Smooth muscle cell (in vitro differentiated cells): ENCODE measurements around the gene MRPL19. TPM values are rescaled to one million over a fixed set of nuclear protein-coding genes. Genes with fewer than 3 reads are reported as not detected.

Experiments
- DNase-seq: peaks from one replicate; lab custom pipeline; 2025; ENCODE audit not compliant: unreplicated experiment; lab: John Stamatoyannopoulos, UW
- H2AFZ ChIP-seq: fragments of 200-600 bp; sonication (generic); 2 replicates; pipeline ENCODE4 v1.6.0; 2016; ENCODE audit warnings: antibody characterized with exemption, low read depth, mild to moderate bottlenecking
- H3F3A ChIP-seq: fragments of 200-600 bp; sonication (generic); 2 replicates; pipeline ENCODE4 v1.6.0; 2017; ENCODE audit warnings: antibody characterized with exemption, low read depth
- H3K27ac ChIP-seq: fragments of 200-600 bp; sonication (generic); 2 replicates; pipeline ENCODE4 v1.5.1; 2016; ENCODE audit warnings: low read depth, mild to moderate bottlenecking
- H3K27me3 ChIP-seq: fragments of 200-600 bp; sonication (generic); 2 replicates; pipeline ENCODE4 v1.6.1; 2016; ENCODE audit warnings: low read depth, mild to moderate bottlenecking
- H3K36me3 ChIP-seq: fragments of 200-600 bp; sonication (generic); 2 replicates; pipeline ENCODE4 v1.5.1; 2016; ENCODE audit warnings: low read depth
- H3K4me1 ChIP-seq: fragments of 200-600 bp; sonication (generic); 2 replicates; pipeline ENCODE4 v1.5.1; 2016; ENCODE audit warnings: low read depth
- H3K4me2 ChIP-seq: fragments of 200-600 bp; sonication (generic); 2 replicates; pipeline ENCODE4 v1.6.0; 2016; ENCODE audit warnings: mild to moderate bottlenecking
- H3K4me3 ChIP-seq: fragments of 200-600 bp; sonication (generic); 2 replicates; pipeline ENCODE4 v1.5.1; 2016; ENCODE audit warnings: mild to moderate bottlenecking
- H3K79me2 ChIP-seq: fragments of 200-600 bp; sonication (generic); 2 replicates; pipeline ENCODE4 v1.6.0; 2016; ENCODE audit warnings: low read depth, mild to moderate bottlenecking
- H3K9ac ChIP-seq: fragments of 200-600 bp; sonication (generic); 2 replicates; pipeline ENCODE4 v1.6.0; 2016; ENCODE audit warnings: low read depth
- H3K9me3 ChIP-seq: fragments of 200-600 bp; sonication (generic); replicated peaks from 2 replicates; pipeline ENCODE4 v1.5.1; 2016; ENCODE audit warnings: low read depth
- H4K20me1 ChIP-seq: fragments of 200-600 bp; sonication (generic); 2 replicates; pipeline ENCODE4 v1.6.0; 2016; ENCODE audit warnings: low read depth
- WGBS: methylation state at CpG from one replicate; pipeline ENCODE4 v1.1.7; 2016; ENCODE audit warnings: low lambda C conversion rate; 5-methylcytosine and 5-hydroxymethylcytosine counted together
- polyA plus RNA-seq: library from polyadenylated mRNA; unstranded; fragments of >200 nt; fragmentation: Nextera tagmentation; extraction: Ambion mirVana; gene quantifications from 2 replicates; pipeline ENCODE4 v1.2.1, GENCODE V29; 2016
- total RNA-seq: library from RNA; depleted of rRNA; stranded (reverse); fragments of >200 nt; gene quantifications from 2 replicates; pipeline ENCODE4 v1.2.3, GENCODE V29; 2014
- TF ChIP-seq, protein P1 (sequence below): fragments of 200-600 bp; sonication (generic); IDR thresholded peaks from 2 replicates; pipeline ENCODE4 v1.5.1; 2017; ENCODE audit warnings: borderline replicate concordance, mild to moderate bottlenecking, antibody characterized with exemption; ENCODE audit not compliant: insufficient read depth, poor library complexity, severe bottlenecking

MRPL19 gene
- total and polyA plus RNA-seq, 2 experiments from 2014 or later, result 41.6 to 58.3 TPM

DNA sequence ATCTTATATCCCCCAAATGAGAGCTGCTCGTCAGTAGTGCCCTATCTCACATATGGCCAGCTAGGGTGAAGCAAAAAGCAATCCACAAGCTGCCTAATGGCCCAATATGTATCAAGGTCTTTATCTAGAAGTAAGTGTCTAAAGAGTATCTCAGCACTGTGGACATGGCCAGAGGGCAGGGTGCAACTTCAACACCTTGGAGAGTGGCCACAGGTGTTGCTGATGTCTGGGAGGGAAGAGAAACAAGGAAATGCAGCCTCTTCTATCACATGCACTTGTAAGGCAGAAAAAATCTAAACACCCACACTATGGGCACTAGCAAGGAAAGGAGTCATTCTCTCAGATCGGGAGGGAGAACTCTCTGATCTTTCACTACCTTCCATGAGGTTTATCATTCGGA is 23.7 kb upstream of the MRPL19 start:
- Histone ChIP-seq H3K4me2 (no peak overlapping the region), H3K4me3 (no peak overlapping the region), H3K9ac (no peak overlapping the region), H3K27ac (no peak overlapping the region), H4K20me1 (no peaks in the 10 kb centered on the region), H3K4me1 (no peaks in the 10 kb centered on the region), H3K27me3 (no peaks in the 10 kb centered on the region), H2AFZ (no peak overlapping the region), H3K36me3 (no peaks in the 10 kb centered on the region), H3K9me3 (no peaks in the 10 kb centered on the region), H3K79me2 (no peaks in the 10 kb centered on the region), H3F3A (no peaks in the 10 kb centered on the region)
- TF ChIP-seq, protein P1, sequence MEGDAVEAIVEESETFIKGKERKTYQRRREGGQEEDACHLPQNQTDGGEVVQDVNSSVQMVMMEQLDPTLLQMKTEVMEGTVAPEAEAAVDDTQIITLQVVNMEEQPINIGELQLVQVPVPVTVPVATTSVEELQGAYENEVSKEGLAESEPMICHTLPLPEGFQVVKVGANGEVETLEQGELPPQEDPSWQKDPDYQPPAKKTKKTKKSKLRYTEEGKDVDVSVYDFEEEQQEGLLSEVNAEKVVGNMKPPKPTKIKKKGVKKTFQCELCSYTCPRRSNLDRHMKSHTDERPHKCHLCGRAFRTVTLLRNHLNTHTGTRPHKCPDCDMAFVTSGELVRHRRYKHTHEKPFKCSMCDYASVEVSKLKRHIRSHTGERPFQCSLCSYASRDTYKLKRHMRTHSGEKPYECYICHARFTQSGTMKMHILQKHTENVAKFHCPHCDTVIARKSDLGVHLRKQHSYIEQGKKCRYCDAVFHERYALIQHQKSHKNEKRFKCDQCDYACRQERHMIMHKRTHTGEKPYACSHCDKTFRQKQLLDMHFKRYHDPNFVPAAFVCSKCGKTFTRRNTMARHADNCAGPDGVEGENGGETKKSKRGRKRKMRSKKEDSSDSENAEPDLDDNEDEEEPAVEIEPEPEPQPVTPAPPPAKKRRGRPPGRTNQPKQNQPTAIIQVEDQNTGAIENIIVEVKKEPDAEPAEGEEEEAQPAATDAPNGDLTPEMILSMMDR, result no peak
- no peak for DNase-seq
- WGBS, result 75% methylated on average over 3 of the region's 3 CpGs

DNA sequence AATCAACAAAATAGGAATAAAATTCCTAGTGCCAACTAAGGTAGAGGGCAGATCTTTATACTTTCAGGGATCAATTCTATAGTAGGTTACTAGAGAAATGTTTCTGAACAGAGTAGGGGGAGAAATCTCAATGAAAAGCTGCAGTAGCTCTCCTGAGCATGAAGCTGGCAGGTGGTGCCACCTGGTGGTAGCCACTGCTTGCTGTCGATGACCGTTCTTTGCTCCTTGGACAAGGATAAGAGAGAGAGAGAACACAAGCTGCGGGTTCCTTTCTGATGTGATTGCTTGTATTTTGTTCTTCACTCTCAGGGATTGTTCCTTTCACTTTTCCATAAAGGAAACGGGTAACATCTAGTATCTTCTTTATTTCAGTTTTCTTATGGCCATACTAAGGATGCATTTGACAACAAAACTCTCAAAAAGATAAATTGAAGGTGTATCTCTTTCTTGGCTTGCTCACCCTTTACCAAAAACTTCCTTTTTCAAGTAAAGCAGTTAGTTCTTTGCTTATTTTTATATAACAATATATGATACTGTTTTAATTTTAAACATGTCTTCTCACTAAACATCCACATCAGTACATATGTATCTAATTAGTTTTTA is 18.6 kb upstream of the MRPL19 start:
- no peak overlapping the region for H3K4me2 ChIP-seq

DNA sequence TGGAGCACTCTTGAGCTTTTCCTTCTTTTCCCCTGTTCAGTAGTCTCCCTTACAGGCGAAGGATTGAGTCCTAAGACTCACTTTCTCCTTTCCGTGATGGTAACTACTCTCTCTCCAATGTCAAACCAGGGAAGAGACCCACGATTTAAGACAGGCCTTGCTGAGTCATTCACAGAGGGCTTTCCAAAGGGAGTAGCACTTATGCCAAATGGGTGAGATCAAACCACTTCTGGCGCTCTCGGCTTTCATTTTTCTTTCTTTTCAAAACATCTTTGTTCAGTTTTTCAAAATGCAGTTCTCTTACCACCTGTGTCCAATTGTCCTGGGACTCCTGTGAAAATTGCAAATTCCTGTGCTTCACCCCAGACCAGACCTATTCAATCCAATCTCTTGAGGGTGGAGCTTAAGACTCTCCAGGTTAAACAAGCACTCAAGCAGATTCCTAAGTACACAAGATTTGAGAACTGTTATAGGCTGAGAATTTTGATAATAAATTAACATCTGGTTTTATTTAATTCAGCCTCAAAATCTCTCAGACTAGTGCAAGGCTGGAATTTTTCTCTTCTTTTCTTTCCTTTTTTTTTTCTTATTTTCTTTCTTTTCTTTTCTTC is 14.4 kb upstream of the MRPL19 start:
- Histone ChIP-seq H3K4me2 (no peak overlapping the region), H3K27ac (no peak overlapping the region), H3K4me3 (no peak overlapping the region), H3K27me3 (no peaks in the 10 kb centered on the region), H3K9me3 (no peaks in the 10 kb centered on the region), H3K4me1 (peaks cover 5% of the 10 kb centered on the region), H4K20me1 (no peaks in the 10 kb centered on the region), H2AFZ (no peak overlapping the region), H3K79me2 (no peaks in the 10 kb centered on the region), H3K9ac (no peak overlapping the region), H3K36me3 (no peaks in the 10 kb centered on the region), H3F3A (no peaks in the 10 kb centered on the region)
- 64% methylated on average over 5 of the region's 5 CpGs for WGBS
- no peak for DNase-seq
- TF ChIP-seq, protein P1, result no peak

More for the DNA sequence above, 18.6 kb upstream of the MRPL19 start:
- no peak overlapping the region for H3K4me3 ChIP-seq
- H3K27ac ChIP-seq, result no peak overlapping the region
- no peak overlapping the region for H2AFZ ChIP-seq
- H3F3A ChIP-seq, result no peaks in the 10 kb centered on the region
- H3K27me3 ChIP-seq, result no peaks in the 10 kb centered on the region
- no peaks in the 10 kb centered on the region for H3K9me3 ChIP-seq
- no peaks in the 10 kb centered on the region for H4K20me1 ChIP-seq
- no peak for DNase-seq
- H3K9ac ChIP-seq, result no peak overlapping the region
- TF ChIP-seq, protein P1, result peak; percentile 92
- H3K36me3 ChIP-seq, result no peaks in the 10 kb centered on the region
- 12% methylated on average over 4 of the region's 4 CpGs for WGBS
- H3K4me1 ChIP-seq, result peaks cover 5% of the 10 kb centered on the region
- H3K79me2 ChIP-seq, result no peaks in the 10 kb centered on the region

DNA sequence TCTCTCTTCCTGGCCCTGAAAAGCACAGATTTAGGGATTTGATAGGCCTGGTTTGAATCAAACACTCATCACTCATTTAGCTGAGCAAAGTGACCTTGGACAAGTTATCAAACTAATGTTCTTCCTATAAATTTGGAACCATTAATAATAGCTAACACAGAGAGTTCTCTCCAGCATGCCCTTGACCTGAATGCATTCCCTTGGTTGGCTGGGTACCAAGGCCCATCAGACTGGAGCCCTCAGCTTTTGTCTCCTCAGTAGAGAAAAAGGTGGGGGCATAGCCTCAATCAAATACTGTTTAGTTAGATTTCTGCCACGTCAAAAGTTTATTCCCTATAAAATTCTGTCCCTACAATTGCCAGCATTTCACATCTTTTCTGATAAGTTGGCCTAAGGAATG is 13.8 kb upstream of the MRPL19 start:
- H3K4me3 ChIP-seq, result no peak overlapping the region
- H3K9me3 ChIP-seq, result no peaks in the 10 kb centered on the region
- H3K27me3 ChIP-seq, result no peaks in the 10 kb centered on the region
- no peaks in the 10 kb centered on the region for H3F3A ChIP-seq
- H3K27ac ChIP-seq, result no peak overlapping the region
- DNase-seq, result no peak
- WGBS, result 83% methylated on average over 1 of the region's 1 CpG
- H3K4me1 ChIP-seq, result peaks cover 5% of the 10 kb centered on the region
- H4K20me1 ChIP-seq, result no peaks in the 10 kb centered on the region
- H3K79me2 ChIP-seq, result no peaks in the 10 kb centered on the region
- H3K36me3 ChIP-seq, result no peaks in the 10 kb centered on the region
- H3K9ac ChIP-seq, result no peak overlapping the region
- H2AFZ ChIP-seq, result no peak overlapping the region
- TF ChIP-seq, protein P1, result no peak
- H3K4me2 ChIP-seq, result no peak overlapping the region
